Neural progenitor cell (in vitro differentiated cells): ENCODE measurements around the gene PBLD. TPM values are rescaled to one million over a fixed set of nuclear protein-coding genes. Genes with fewer than 3 reads are reported as not detected.

Experiments
- DNase-seq: peaks from one replicate; pipeline ENCODE4 v3.0.0-alpha.2; 2016; ENCODE audit warnings: low spot score
- H2AFZ ChIP-seq: fragments of 200-600 bp; sonication (generic); replicated peaks from 2 replicates; pipeline ENCODE4 v1.6.1; 2016; ENCODE audit warnings: antibody characterized with exemption
- H3F3A ChIP-seq: fragments of 200-600 bp; sonication (generic); 2 replicates; pipeline ENCODE4 v1.6.1; 2016; ENCODE audit warnings: antibody characterized with exemption, low read depth
- H3K27ac ChIP-seq: fragments of 200-600 bp; sonication (generic); 2 replicates; pipeline ENCODE4 v1.5.1; 2016; ENCODE audit warnings: mild to moderate bottlenecking
- H3K27me3 ChIP-seq: fragments of 200-600 bp; sonication (generic); 2 replicates; pipeline ENCODE4 v1.6.1; 2016; ENCODE audit warnings: mild to moderate bottlenecking, moderate library complexity
- H3K36me3 ChIP-seq: fragments of 200-600 bp; sonication (generic); 2 replicates; pipeline ENCODE4 v1.5.1; 2016
- H3K4me1 ChIP-seq: fragments of 200-600 bp; sonication (generic); 2 replicates; pipeline ENCODE4 v1.6.1; 2016; ENCODE audit warnings: mixed run types
- H3K4me2 ChIP-seq: fragments of 200-600 bp; sonication (generic); 2 replicates; pipeline ENCODE4 v1.6.1; 2016
- H3K4me3 ChIP-seq: fragments of 200-600 bp; sonication (generic); 2 replicates; pipeline ENCODE4 v1.5.1; 2016
- H3K79me2 ChIP-seq: fragments of 200-600 bp; sonication (generic); 2 replicates; pipeline ENCODE4 v1.6.1; 2016; ENCODE audit warnings: low read depth
- H3K9ac ChIP-seq: fragments of 200-600 bp; sonication (generic); 2 replicates; pipeline ENCODE4 v1.6.1; 2016
- H3K9me3 ChIP-seq: fragments of 200-600 bp; sonication (generic); 2 replicates; pipeline ENCODE4 v1.5.1; 2016; ENCODE audit warnings: low read depth
- H4K20me1 ChIP-seq: fragments of 200-600 bp; sonication (generic); 2 replicates; pipeline ENCODE4 v1.6.1; 2016; ENCODE audit warnings: low read depth
- H3K27ac Mint-ChIP-seq: 3 replicates; pipeline ENCODE4 v1.8.0; 2021; ENCODE audit warnings: mixed read lengths
- H3K27me3 Mint-ChIP-seq: 2 replicates; pipeline ENCODE4 v1.8.0; 2022; ENCODE audit warnings: low read depth, mild to moderate bottlenecking, inconsistent platforms, moderate library complexity, mixed read lengths; ENCODE audit not compliant: insufficient read depth
- H3K36me3 Mint-ChIP-seq: 3 replicates; pipeline ENCODE4 v1.8.0; 2021; ENCODE audit warnings: mixed read lengths
- H3K4me1 Mint-ChIP-seq: 3 replicates; pipeline ENCODE4 v1.8.0; 2021; ENCODE audit warnings: mixed read lengths
- H3K4me3 Mint-ChIP-seq: 3 replicates; pipeline ENCODE4 v1.8.0; 2021; ENCODE audit warnings: mild to moderate bottlenecking, moderate library complexity, mixed read lengths
- H3K9me3 Mint-ChIP-seq: 3 replicates; pipeline ENCODE4 v1.8.0; 2020; ENCODE audit warnings: mixed read lengths
- CTCF ChIP-seq: fragments of 200-600 bp; sonication (generic); IDR thresholded peaks from 2 replicates; pipeline ENCODE4 v1.5.1; 2017; ENCODE audit warnings: antibody characterized with exemption, mild to moderate bottlenecking
- EZH2 ChIP-seq: fragments of 200-600 bp; sonication (generic); IDR thresholded peaks from 2 replicates; pipeline ENCODE4 v1.6.1; 2017; ENCODE audit warnings: antibody characterized with exemption, mild to moderate bottlenecking, moderate library complexity
- EZH2phosphoT487 ChIP-seq: fragments of 200-600 bp; sonication (generic); IDR thresholded peaks from 2 replicates; pipeline ENCODE4 v1.6.1; 2017; ENCODE audit warnings: antibody characterized with exemption
- total RNA-seq: library from RNA; depleted of rRNA; stranded (reverse); fragments of >200 nt; gene quantifications from 2 replicates; pipeline ENCODE4 v1.2.3, GENCODE V29; 2015; ENCODE audit warnings: low replicate concordance

The PBLD gene
- total RNA-seq, 1 donor from 2014 or later: 5.8 TPM

GRCh38 chr10:68276224-68276623 is 56.5 kb downstream of the PBLD start:
- Histone ChIP-seq H3K27ac (no peak overlapping the region), H3K9me3 (peaks cover 9% of the 10 kb centered on the region), H4K20me1 (no peaks in the 10 kb centered on the region), H3K4me1 (peaks cover 10% of the 10 kb centered on the region), H3F3A (peaks cover 15% of the 10 kb centered on the region), H3K27me3 (peaks cover 8% of the 10 kb centered on the region), H3K4me2 (no peak overlapping the region), H3K4me3 (no peak overlapping the region), H2AFZ (no peak overlapping the region), H3K36me3 (no peaks in the 10 kb centered on the region), H3K79me2 (no peaks in the 10 kb centered on the region), H3K9ac (no peak overlapping the region)
- Mint-ChIP-seq H3K27me3 (peaks cover 5% of the 10 kb centered on the region), H3K9me3 (peaks cover 45% of the 10 kb centered on the region), H3K27ac (peak overlapping the region; percentile 78), H3K36me3 (peaks cover 10% of the 10 kb centered on the region), H3K4me1 (peaks cover 7% of the 10 kb centered on the region), H3K4me3 (no peak overlapping the region)
- DNase-seq: no peak
- TF ChIP-seq CTCF: no peak
- TF ChIP-seq EZH2phosphoT487: no peak
- TF ChIP-seq EZH2: no peak

- Mint-ChIP-seq H3K36me3 (peaks cover 10% of the 10 kb centered on the region), H3K27ac (no peak overlapping the region), H3K27me3 (peaks cover 5% of the 10 kb centered on the region), H3K4me1 (peaks cover 13% of the 10 kb centered on the region), H3K4me3 (no peak overlapping the region), H3K9me3 (peaks cover 44% of the 10 kb centered on the region)
- Histone ChIP-seq H3K27ac (no peak overlapping the region), H3K36me3 (no peaks in the 10 kb centered on the region), H2AFZ (no peak overlapping the region), H3F3A (peaks cover 21% of the 10 kb centered on the region), H3K4me3 (no peak overlapping the region), H3K4me2 (no peak overlapping the region), H3K79me2 (no peaks in the 10 kb centered on the region), H4K20me1 (no peaks in the 10 kb centered on the region), H3K9me3 (peaks cover 9% of the 10 kb centered on the region), H3K27me3 (peaks cover 8% of the 10 kb centered on the region), H3K4me1 (peaks cover 15% of the 10 kb centered on the region), H3K9ac (no peak overlapping the region)
- TF ChIP-seq CTCF (no peak), EZH2phosphoT487 (no peak), EZH2 (no peak)
- no peak for DNase-seq
Measured at GRCh38 chr10:68275600-68276126, 57.1 kb downstream of the PBLD start.

GRCh38 chr10:68272833-68273232 is 59.9 kb downstream of the PBLD start:
- no peak for DNase-seq
- H3K79me2 ChIP-seq: no peaks in the 10 kb centered on the region
- H3K27ac ChIP-seq: no peak overlapping the region
- peaks cover 24% of the 10 kb centered on the region for H3K27me3 ChIP-seq
- Mint-ChIP-seq H3K27ac (no peak overlapping the region), H3K4me3 (no peak overlapping the region), H3K27me3 (peaks cover 6% of the 10 kb centered on the region), H3K4me1 (peaks cover 18% of the 10 kb centered on the region), H3K36me3 (peaks cover 5% of the 10 kb centered on the region), H3K9me3 (peaks cover 24% of the 10 kb centered on the region)
- H3K9ac ChIP-seq: no peak overlapping the region
- peaks cover 17% of the 10 kb centered on the region for H3K4me1 ChIP-seq
- no peaks in the 10 kb centered on the region for H4K20me1 ChIP-seq
- H2AFZ ChIP-seq: no peak overlapping the region
- H3F3A ChIP-seq: peaks cover 22% of the 10 kb centered on the region
- TF ChIP-seq EZH2phosphoT487: no peak
- no peak for TF ChIP-seq CTCF
- no peak for TF ChIP-seq EZH2
- no peak overlapping the region for H3K4me2 ChIP-seq
- peaks cover 9% of the 10 kb centered on the region for H3K9me3 ChIP-seq
- H3K36me3 ChIP-seq: no peaks in the 10 kb centered on the region
- no peak overlapping the region for H3K4me3 ChIP-seq
